ENCODE measurements around the gene PHF21B.

DNA sequence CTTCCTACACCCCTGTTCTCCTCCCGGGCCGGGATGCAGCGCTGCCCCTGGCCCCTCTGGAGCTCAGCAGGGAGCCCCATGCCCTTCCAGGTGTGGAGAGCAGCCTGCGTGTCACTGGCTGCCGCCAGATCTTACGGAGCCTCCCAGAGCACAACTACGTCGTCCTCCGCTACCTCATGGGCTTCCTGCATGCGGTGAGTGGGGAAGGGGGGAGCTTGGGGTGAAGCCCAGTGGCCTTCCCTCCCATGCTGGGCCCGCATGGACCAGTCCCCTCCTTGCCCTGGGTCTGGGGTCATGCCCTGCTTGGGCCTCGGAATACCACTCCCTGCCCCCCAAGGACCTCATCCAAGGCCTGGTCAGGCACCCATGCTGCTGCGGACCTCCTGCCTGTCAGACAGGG is 150.2 kb downstream of the PHF21B start:
- no peak for TF ChIP-seq EZH2 (IDR thresholded peaks at IDR 0.05; ENCODE audit: low read depth, low read length, severe bottlenecking)
- TF ChIP-seq TAF7 (optimal IDR thresholded peaks at IDR 0.05; ENCODE audit: borderline replicate concordance, low read depth, low read length), result no peak
- no peak for TF ChIP-seq NRF1 (IDR thresholded peaks at IDR 0.05; ENCODE audit: low read depth, low read length)
- TF ChIP-seq MAX (IDR thresholded peaks at IDR 0.05), result no peak

Data from H1 (cell line).